Stimulated activated naive CD4-positive, alpha-beta T cell (primary cell): ENCODE data around the gene LRGUK.
"Not testable (repeated sequence)": the region's sequence is repeated elsewhere in the genome, so short reads cannot be mapped to it uniquely, and the experiment has no call there.

Source experiments
- DNase-seq, 6 experiments: peaks; one replicate each; lab custom pipeline; 2025; lab: John Stamatoyannopoulos, UW

Gene LRGUK

DNA sequence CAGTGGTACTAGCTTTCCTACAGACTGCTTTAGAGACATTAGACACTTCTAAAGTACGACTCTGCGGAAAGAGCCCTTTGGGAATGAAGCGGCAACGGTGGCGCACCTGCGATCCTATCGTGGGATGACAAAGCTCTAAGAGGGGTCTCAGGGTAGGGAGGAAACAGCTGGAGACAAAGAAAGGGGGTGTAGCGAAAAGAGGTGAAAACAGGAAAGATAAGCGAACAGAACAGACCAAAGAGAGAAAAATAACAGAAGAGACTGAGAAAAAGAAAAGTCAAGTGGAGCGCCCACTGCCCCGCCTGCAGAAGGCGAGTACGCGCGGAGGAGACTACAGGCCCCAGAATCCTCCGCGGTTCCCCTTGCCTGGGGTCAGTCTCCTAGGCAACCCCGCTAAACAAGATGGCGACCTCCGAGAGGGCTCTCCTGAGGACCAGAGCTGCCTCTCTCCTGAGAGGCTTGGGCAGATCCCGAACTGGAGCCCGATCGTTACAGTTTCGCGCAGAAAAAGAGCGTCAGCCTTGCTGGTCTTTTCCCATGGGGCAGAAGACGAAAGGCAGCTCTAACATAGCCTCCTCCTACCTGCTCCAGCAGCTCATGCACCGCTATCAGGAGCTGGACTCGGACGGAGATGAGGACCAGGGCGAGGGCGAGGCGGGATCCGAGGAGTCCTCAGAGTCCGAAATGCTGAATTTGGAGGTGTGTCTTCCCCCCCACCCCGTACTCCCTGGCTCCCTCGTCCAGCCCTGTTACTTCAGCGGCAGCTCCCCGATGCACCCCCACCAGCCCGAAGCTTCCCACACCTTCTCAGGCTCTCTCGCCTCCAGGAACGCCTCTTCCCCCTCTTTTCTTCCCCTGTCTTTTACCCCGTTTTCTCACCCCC is at the start of gene LRGUK:
Gene LRGUK (plus strand): TSS at position 375 of the 883 bp plus-strand sequence. CDS start 28 bp downstream, at position 403.
- DNase-seq = peak; percentile 66 to 79 (median 74)

DNA sequence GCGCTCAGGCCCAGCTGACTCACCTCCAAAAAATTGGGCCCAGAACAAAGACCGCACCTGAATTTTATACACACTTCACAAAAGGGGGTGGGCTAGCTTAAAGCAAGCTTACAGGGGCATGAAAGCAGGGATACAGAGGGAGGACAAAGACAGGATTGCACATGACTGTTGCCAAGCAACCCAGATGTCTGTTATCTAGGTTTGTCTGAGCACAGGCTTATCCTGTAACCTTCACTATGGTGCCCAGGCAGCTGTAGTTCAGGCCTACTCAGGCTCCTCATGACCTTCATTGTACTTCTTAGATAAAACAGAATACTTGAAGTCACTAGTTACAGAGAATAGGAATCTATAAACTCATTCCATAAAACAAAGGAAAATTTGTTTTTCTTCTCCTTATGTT is 49.6 kb upstream of the LRGUK start:
- not testable (repeated sequence) for DNase-seq

DNA sequence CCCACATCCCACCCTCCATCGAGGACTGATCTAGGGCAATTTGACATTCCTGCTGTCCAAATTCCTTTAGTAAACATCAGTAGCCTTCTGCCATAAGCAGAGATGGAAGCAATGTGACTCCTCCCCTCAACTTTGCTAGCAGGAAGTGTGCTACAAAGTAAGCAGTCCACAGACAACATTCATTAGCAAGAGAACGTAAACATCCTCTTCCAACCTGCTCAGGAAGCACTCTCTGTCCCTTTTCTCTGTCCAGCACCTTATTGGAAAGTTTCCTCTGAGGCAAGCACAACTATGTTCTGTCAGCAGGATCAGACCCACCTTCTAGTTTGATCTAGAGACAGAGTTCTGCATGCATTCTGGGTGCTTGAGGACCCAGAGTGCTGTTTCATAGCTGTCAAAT is 48.1 kb upstream of the LRGUK start:
- no peak for DNase-seq

- DNase-seq = no peak
Measured at GRCh38 chr7:134081695-134082094, 45.4 kb upstream of the LRGUK start.

- no peak for DNase-seq
Measured at GRCh38 chr7:134083766-134084487, 43.2 kb upstream of the LRGUK start.

DNA sequence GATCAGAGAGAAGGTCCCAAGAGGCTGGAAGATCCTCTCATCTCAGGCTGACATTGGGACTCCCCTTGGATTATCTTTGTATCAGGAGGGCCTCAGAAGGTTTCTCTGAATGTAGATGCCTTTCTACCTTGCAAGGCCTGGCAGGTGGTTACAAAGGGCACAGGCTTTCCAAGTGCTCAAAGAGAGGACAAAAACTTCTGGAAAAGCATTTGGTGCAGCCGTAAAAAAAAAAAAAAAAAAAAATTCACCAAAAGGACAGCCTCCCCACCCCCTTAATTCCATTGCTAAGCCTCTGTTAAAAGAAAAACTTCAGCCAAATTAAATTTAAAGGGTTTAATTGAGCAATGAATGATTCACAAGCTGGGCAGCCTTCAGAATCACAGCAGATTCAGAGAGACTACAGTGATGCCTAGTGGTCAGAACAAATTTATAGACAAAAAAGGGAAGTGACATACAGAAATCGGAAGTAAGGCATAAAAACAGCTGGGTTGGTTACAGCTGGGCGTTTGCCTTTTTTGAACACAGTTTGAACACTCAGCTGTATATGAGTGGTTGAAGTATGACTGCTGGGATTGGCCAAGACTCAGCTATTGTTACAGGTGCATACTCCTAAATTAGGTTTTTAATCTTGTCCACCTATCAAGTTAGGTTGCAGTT is 42.5 kb upstream of the LRGUK start:
- no peak for DNase-seq

DNA sequence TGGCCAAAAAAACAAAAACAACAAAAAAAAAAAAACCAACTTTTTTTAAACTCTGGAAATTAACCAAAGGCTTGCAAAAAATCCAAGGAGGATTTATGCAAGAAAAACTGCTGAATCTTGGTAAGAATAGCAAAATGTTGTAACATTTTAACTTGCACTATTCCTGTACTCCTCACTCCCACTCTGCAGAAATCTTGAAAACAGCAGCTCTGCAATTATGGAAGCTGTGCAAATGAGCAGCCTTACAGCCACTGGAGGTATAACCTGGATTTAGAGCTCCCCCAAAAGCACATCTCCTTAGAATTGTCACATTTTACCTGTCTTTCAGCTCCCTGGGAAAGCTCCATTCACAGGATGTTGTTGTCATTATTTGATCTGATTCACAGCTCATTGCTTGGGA is 41.8 kb upstream of the LRGUK start:
- no peak for DNase-seq

DNA sequence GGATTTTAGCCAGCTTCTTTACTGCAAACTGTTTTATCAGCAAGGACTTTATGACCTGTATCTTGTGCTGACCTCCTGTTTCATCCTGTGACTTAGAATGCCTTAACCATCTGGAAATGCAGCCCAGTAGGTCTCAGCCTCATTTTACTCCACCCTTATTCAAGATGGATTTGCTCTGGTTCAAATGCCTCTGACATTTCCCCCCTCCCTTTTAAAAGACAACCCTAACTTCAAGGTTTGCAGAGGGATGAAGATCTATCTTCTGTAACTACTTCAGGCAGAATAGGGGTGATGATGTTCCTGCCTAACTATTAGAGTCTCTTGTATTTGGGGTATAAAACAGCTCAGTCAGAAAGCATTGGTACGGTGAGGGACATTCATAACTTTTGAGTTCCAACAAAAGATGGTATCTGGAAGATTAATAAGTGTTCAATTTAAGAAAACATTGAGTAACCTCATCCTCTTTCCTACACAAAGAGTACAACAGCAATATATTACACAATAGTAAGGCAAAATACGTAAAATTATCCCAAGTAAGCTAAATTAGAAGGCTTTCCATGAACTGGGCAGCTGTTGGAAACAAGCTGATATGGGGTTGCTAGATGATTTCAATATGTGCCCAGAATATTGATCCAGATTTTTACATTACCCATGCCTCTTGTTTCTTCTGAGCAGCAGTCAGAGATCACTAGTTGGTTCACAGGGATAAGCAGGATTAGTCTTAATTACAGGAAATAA is 40.0 kb upstream of the LRGUK start:
- DNase-seq = no peak

- no peak for DNase-seq
Measured at GRCh38 chr7:134088199-134088598, 38.9 kb upstream of the LRGUK start.

- DNase-seq = no peak
Measured at GRCh38 chr7:134089446-134089845, 37.7 kb upstream of the LRGUK start.

DNA sequence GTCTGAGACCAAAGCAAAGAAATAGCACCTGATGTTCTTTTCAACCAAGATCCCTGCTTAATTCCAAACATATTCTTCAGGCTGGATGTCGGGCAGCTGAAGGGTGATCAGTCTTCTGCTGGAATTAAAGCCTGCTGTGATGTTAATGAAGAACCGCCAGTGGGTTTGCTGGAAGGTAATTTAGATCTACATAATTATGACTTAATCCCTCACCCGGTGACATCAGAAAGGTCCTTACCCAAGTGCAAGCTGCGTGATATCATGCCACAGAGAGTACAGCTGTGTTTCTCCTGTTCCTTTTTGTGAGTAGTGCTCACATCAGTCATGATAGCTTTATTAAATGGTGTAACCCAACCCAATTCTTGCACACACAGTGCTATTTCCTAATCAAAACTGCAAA is 29.1 kb upstream of the LRGUK start:
- no peak for DNase-seq

GRCh38 chr7:134101716-134102115 is 25.4 kb upstream of the LRGUK start:
- DNase-seq = no peak

DNA sequence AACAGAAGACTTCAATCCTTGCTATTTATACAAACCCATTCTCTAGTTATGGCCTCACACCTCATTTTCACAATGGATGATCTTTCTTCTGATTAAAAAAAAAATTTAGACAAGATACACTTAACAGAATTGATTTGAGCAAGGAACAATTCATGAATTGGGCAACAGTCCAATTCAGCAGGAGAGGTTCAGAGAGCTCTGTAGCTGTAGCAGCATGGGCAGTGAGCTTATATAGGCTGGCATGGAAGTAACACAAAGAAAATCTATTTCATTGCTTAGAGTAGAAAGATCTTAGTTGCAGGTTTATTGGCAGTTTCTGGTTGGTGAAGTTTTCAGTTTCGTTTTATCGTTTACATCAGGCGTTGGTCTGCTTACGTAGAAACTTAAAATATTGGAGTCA is 23.0 kb upstream of the LRGUK start:
- DNase-seq = peak in 1 of 6 experiments; percentile 5

- no peak for DNase-seq
Measured at GRCh38 chr7:134105841-134106240, 21.3 kb upstream of the LRGUK start.

DNA sequence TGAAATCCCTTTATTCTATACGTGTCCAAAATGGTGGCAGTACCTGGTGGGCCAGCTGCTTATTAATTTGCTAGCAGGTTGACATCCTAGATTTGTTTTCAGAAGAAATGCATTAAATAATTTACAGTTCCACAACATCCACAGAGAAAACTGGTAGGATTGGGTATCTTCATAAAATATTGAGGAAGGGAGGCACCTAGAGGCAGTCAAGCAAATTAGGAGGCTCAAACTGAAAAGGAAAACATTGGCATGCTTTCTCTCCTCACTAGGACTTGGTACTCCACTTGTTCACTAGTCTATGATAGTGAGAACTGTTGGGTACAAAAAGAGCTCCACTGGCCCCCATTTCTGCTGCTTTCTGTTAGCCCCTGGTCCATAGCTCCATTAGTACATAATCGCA is 18.3 kb upstream of the LRGUK start:
- DNase-seq = no peak

DNA sequence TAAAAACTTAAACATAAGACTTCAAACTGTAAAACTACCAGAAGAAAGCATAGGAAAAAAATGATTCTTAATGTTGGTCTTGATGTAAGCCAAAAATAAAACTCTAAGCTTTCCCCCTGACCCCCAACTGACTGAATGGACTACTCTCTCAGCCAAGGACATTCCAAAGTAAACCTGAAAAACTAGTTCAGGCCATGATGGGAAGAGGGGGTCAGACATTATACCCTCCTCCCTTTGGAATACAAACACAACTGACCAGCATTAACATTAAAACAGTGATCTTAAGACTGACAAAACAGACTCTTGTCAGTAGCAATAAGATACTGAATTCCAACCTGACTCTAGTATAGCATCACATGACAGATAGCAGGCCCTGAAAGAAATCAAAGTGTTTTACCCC is 13.5 kb upstream of the LRGUK start:
- no peak for DNase-seq

DNA sequence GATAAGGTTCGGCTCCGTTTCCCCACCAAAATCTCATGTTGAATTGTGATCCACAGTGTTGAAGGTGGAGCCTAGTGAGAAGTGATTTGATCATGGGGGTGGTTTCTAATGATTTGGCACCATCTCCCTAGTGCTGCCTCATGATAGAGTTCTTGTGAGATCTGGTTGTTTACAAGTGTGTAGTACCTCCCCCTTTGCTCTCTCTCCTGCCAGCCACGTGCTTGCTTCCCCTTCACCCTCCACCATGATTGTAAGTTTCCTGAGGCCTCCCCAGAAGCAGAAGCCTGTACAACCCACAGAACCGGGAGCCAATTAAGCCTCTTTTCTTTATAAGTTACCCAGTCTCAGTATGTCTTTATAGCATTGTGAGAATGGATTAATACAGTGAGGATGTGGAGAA is 12.1 kb upstream of the LRGUK start:
- no peak for DNase-seq

DNA sequence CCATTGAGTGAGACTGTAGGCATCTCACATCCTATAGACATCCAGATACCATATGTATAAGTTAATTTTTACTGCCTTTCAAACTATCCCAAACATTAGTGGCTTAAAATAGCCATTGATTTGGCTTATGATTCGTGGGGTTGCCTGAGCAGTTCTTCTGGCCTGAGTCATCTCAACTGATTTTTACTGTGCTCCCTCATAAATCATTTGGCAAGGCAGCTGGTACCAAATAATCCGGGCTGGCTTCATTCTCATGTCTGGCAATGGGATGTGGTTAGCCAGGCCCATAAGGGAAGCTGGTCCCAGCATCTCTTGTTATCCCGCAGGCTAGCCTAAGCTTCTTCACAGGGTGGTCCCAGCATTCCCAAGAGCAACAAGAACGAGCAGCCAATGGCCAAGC is 6.7 kb upstream of the LRGUK start:
- no peak for DNase-seq

- no peak for DNase-seq
Measured at GRCh38 chr7:134121632-134122139, 5.5 kb upstream of the LRGUK start.

- DNase-seq = no peak
Measured at GRCh38 chr7:134122980-134123379, 4.2 kb upstream of the LRGUK start.

DNA sequence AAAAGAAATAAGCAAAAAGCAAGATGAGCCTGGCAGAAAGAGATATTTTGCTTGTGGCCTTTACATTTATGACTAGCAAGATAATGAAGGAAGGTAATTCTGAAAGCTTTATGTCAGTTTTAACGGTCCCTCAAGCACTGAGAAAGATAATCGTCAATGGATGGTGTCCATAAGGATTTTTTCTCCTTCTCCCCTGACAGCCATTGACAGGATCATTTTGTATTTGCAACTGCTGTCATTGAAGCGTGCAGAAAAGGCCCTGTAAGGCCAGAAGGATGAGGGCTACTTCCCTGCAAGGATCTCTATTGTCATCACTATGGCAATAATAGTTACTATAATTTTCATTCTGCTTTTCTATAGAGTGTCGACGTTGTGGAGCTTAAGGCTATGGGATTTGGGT is 994 bp upstream of the LRGUK start:
- DNase-seq = no peak

DNA sequence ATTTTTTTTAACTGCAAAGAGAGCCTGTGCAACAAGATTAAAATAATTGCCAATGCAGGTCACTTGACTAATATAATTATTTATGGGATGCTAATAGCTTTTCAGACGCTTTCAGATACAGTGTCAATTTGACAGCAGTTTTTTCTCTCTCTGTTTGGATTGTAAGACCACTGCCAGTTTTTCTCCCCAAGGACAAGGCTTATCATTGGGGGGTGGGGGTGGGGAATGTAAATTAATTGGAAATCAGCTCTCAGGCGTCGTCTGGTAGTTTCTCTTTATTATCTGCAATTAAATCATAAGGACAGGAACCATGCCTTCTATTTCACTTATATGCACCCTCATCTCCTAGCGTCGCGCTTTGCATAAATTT is 559 bp upstream of the LRGUK start:
- no peak for DNase-seq
